HG02642 (cell line): ENCODE results near the gene NCAM2.

Experiments used
- ATAC-seq: cut with Tn5 transposase; IDR thresholded peaks from one replicate; pipeline ENCODE4 v1.9.1; 2021; ENCODE audit warnings: mild to moderate bottlenecking; ENCODE audit not compliant: unreplicated experiment, poor library complexity

Gene NCAM2

GRCh38 chr21:21286170-21286798 lies 288.1 kb downstream of the NCAM2 start:
- no peak for ATAC-seq

DNA sequence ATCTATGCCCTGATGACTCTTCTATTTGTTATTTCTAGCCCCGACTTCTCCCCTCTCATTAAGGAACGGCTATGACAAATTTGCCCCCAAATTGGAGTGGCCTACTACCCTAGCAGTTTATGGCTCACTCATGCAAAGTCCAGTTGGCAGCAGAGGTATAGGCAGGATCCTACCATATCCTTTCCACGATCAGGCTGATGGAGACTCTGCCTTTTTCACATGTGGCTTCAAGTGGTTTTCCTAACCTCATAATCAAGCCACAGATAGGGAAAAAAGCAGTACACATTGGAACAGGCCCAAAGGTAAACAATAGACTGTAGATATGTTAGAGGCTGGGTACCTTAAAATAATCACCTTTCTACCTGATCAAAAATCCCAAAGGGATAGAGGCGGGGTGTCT lies 292.5 kb downstream of the NCAM2 start:
- ATAC-seq, result no peak

- ATAC-seq, result no peak
These were observed 293.8 kb downstream of the NCAM2 start for GRCh38 chr21:21291883-21292569.

- no peak for ATAC-seq
These were observed 297.1 kb downstream of the NCAM2 start for GRCh38 chr21:21295303-21295702.

DNA sequence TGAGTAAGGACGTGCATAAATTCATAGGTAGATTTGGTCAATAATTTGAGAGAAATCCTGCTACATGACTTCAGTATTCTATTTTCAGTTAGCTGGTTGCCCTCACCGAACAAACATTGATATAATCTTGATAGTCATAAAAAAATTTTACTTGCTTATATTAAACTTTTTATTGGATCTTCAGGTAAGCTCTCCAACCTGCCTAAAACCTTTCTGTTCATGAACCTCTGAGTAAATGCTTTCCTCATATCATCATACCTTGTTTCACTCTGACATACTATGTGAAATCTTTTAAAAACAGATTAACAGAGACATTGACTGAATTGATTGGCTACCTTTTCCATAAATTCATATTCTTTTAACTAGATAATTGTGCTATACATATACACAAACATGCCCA lies 299.0 kb downstream of the NCAM2 start:
- ATAC-seq, result no peak

GRCh38 chr21:21301013-21301412 lies 302.8 kb downstream of the NCAM2 start:
- ATAC-seq, result no peak

GRCh38 chr21:21309510-21309909 lies 311.3 kb downstream of the NCAM2 start:
- no peak for ATAC-seq

DNA sequence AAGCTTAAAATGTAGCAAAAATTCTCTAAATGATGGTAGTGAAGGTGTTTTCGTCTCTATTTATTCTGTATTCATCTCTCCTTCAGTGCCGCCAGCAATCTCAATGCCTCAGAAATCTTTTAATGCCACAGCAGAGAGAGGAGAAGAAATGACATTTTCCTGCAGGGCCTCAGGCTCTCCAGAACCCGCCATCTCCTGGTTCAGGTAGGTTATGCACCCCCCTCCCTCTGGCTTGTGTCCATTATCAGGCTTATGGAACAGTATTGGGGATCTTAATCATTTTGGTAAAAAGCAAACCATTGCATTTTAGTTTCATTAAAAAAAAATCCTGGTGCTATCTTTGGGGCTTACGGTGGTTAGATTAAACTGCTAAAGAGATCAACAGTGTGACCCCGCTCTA lies 326.1 kb downstream of the NCAM2 start:
- no peak for ATAC-seq

DNA sequence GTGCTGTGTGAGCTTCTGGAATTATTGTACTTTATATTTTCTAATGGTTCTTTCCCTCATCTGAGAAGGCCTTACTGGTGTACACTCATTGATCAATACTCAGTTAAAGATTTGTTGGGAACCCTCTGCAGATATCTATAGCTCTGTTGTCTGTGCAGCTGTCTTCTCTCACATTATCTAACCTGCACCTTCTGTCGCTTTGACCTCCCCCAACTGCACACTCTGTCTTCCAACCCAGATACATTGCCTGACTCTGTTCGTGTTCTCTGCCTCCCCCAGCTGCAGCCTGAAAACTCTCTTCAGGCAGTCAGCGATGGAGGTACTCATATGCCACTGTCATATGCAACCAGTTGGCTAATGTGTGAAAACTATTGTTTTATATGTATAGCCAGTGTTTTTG lies 334.3 kb downstream of the NCAM2 start:
- ATAC-seq, result no peak

DNA sequence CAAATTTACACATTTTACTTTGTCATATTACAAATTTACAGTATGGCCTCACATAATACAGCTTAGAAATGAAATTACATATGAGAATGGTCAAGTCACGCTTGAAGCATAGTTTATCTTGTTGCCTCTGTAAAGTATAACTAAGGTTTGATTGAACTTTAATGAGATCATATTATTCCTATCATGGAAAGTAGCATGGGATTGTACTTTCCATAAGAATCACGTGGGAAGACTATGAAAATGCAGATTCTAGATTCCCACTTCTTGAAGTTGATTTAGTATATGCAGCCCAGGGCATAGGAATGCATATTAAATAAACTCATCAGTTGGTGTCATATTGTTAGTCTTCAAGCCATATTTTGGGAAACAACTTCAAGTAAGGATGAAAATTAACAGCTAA lies 342.8 kb downstream of the NCAM2 start:
- no peak for ATAC-seq

DNA sequence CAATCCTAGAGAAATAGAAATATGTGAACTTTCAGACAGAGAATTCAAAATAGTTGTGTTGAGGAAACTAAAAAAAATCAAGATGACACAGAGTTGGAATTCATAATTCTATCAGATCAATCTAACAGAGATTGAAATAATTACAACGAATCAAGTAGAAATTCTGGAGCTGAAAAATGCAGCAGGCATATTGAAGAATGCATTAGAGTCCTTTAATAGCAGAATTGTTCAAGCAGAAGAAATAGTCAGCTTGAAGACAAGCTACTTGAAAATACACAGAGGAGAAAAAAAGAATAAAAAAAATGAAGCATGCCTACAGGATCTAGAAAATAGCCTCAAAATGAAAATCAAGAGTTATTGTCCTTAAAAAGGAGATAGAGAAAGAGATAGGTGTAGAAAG lies 347.1 kb downstream of the NCAM2 start:
- no peak for ATAC-seq

GRCh38 chr21:21345872-21346271 lies 347.7 kb downstream of the NCAM2 start:
- no peak for ATAC-seq

DNA sequence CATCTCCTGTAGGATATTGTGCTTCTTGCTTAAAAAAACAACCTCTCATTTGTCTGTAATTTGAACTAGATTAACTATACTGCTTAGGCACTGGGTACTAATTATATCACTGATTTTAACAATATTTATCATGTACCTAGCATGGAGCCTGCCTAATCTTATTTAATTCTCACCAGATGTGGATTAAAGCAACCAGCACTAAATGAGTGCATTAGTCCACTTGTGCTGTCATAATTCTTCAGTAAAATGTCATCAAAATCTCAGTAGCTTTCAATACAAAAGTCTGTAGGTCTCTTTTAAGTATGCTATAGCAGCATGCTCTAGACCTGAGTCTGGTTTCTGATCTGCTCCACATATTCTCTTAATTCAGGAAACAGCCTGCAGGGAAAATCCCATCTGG lies 368.1 kb downstream of the NCAM2 start:
- no peak for ATAC-seq

- ATAC-seq, result no peak
These were observed 369.4 kb downstream of the NCAM2 start for GRCh38 chr21:21367583-21367982.

DNA sequence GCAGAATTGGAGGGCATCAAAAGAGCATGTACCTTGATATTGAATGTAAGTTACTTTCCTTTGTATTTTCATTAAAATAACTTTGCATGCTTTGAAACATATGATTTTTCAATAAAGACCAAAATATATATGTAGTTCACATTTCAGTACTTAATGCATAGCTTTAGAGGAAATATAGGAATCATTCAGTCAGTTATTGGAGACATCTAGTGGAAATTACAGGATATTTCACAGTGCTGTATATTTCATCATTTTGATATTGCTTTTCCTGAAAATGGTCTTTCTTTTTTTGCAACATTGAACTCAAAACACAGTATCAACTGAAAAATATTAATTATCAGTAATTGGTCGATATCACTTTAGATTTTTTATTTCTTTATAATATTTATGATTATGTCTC lies 375.8 kb downstream of the NCAM2 start:
- no peak for ATAC-seq

GRCh38 chr21:21383126-21383525 lies 384.9 kb downstream of the NCAM2 start:
- no peak for ATAC-seq

GRCh38 chr21:21384977-21385376 lies 386.8 kb downstream of the NCAM2 start:
- no peak for ATAC-seq

- ATAC-seq, result no peak
These were observed 387.2 kb downstream of the NCAM2 start for GRCh38 chr21:21385404-21385803.

GRCh38 chr21:21387916-21388315 lies 389.7 kb downstream of the NCAM2 start:
- no peak for ATAC-seq

GRCh38 chr21:21394064-21394463 lies 395.9 kb downstream of the NCAM2 start:
- ATAC-seq, result no peak

GRCh38 chr21:21396424-21396823 lies 398.2 kb downstream of the NCAM2 start:
- no peak for ATAC-seq

DNA sequence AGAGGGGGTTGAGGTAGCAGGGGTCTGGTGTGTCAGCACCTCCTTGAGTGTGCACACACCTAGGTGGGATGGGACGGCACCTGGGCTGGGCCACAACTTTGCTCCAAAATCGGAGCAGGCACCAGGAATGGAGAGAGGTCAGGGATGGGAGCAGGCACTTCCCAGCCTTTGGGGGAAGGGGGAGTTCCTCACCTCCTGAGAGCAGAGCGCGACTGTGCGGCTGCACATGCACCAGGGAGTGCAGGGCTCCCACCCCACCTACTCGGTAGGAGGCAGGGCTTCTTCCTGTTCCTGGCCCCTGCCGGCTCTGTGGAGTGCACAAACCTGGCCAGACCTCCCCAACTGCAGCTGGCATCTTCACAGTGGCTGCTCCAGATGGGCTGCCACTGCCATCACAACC lies 399.3 kb downstream of the NCAM2 start:
- ATAC-seq, result no peak
